ENCODE results near the gene SDR9C7. TPM values are rescaled to one million over a fixed set of nuclear protein-coding genes. Genes with fewer than 3 reads are reported as not detected.
"Not testable (repeated sequence)": the region's sequence is repeated elsewhere in the genome, so short reads cannot be mapped to it uniquely, and the experiment has no call there.

The SDR9C7 gene
- total RNA-seq, 2 experiments from 2014 or later: not detected

GRCh38 chr12:56978397-56979138 is 44.4 kb upstream of the SDR9C7 start:
- Histone ChIP-seq H3K27ac (ENCODE audit: low read depth in 1 of 2, low read length in 2 of 2) (no peak overlapping the region), H3K4me3 (ENCODE audit: low read length) (no peak overlapping the region), H3K4me1 (ENCODE audit: insufficient read depth, low read length) (no peaks in the 10 kb centered on the region), H3K36me3 (ENCODE audit: insufficient read depth, low read length) (no peaks in the 10 kb centered on the region), H3K27me3 (ENCODE audit: control insufficient read depth in 1 of 2, insufficient read depth in 2 of 2, low read length in 2 of 2) (no peaks in the 10 kb centered on the region), H3K9me3 (ENCODE audit: control insufficient read depth in 1 of 2, insufficient read depth in 1 of 2, low read length in 2 of 2) (no peaks in the 10 kb centered on the region)
- Mint-ChIP-seq H3K9me3 (no peaks in the 10 kb centered on the region), H3K36me3 (ENCODE audit: low read depth) (no peaks in the 10 kb centered on the region), H3K27me3 (no peaks in the 10 kb centered on the region), H3K4me1 (ENCODE audit: low read depth) (no peaks in the 10 kb centered on the region), H3K4me3 (no peak overlapping the region), H3K27ac (no peak overlapping the region)
- ChIA-PET POLR2A (no interaction called here), CTCF (no interaction called here)
- TF ChIP-seq, protein P1, sequence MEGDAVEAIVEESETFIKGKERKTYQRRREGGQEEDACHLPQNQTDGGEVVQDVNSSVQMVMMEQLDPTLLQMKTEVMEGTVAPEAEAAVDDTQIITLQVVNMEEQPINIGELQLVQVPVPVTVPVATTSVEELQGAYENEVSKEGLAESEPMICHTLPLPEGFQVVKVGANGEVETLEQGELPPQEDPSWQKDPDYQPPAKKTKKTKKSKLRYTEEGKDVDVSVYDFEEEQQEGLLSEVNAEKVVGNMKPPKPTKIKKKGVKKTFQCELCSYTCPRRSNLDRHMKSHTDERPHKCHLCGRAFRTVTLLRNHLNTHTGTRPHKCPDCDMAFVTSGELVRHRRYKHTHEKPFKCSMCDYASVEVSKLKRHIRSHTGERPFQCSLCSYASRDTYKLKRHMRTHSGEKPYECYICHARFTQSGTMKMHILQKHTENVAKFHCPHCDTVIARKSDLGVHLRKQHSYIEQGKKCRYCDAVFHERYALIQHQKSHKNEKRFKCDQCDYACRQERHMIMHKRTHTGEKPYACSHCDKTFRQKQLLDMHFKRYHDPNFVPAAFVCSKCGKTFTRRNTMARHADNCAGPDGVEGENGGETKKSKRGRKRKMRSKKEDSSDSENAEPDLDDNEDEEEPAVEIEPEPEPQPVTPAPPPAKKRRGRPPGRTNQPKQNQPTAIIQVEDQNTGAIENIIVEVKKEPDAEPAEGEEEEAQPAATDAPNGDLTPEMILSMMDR (IDR thresholded peaks at IDR 0.05): no peak
- intact Hi-C loops (cut with DNase I, micrococcal nuclease): no loop called here
- DNase-seq (no peak), ATAC-seq (ENCODE audit: poor library complexity) (no peak)

- H3K9me3 Mint-ChIP-seq: not testable (repeated sequence)
Measured at GRCh38 chr12:56977361-56977760, 43.2 kb upstream of the SDR9C7 start.

GRCh38 chr12:56974224-56974623 is 40.0 kb upstream of the SDR9C7 start:
- H3K27ac Mint-ChIP-seq; H3K36me3 ChIP-seq (ENCODE audit: insufficient read depth, low read length); H3K27ac ChIP-seq (ENCODE audit: low read depth in 1 of 2, low read length in 2 of 2); H3K4me1 Mint-ChIP-seq (ENCODE audit: low read depth); ATAC-seq (ENCODE audit: poor library complexity); H3K4me3 Mint-ChIP-seq; CTCF ChIA-PET; H3K4me1 ChIP-seq (ENCODE audit: insufficient read depth, low read length); H3K27me3 Mint-ChIP-seq; DNase-seq; H3K27me3 ChIP-seq (ENCODE audit: control insufficient read depth in 1 of 2, insufficient read depth in 2 of 2, low read length in 2 of 2); POLR2A ChIA-PET; intact Hi-C loops (cut with DNase I, micrococcal nuclease); H3K9me3 Mint-ChIP-seq; H3K9me3 ChIP-seq (ENCODE audit: control insufficient read depth in 1 of 2, insufficient read depth in 1 of 2, low read length in 2 of 2); H3K36me3 Mint-ChIP-seq (ENCODE audit: low read depth); H3K4me3 ChIP-seq (ENCODE audit: low read length): not testable (repeated sequence)

More at GRCh38 chr12:56977361-56977760, 43.2 kb upstream of the SDR9C7 start:
- H3K36me3 Mint-ChIP-seq (ENCODE audit: low read depth); H3K27me3 Mint-ChIP-seq; DNase-seq; H3K4me3 ChIP-seq (ENCODE audit: low read length); POLR2A ChIA-PET; H3K27ac Mint-ChIP-seq; CTCF ChIA-PET; ATAC-seq (ENCODE audit: poor library complexity); H3K36me3 ChIP-seq (ENCODE audit: insufficient read depth, low read length); H3K9me3 ChIP-seq (ENCODE audit: control insufficient read depth in 1 of 2, insufficient read depth in 1 of 2, low read length in 2 of 2); H3K4me1 Mint-ChIP-seq (ENCODE audit: low read depth); H3K27ac ChIP-seq (ENCODE audit: low read depth in 1 of 2, low read length in 2 of 2); H3K4me1 ChIP-seq (ENCODE audit: insufficient read depth, low read length); intact Hi-C loops (cut with DNase I, micrococcal nuclease); H3K4me3 Mint-ChIP-seq; H3K27me3 ChIP-seq (ENCODE audit: control insufficient read depth in 1 of 2, insufficient read depth in 2 of 2, low read length in 2 of 2): not testable (repeated sequence)

GRCh38 chr12:56968910-56969309 is 34.7 kb upstream of the SDR9C7 start:
- H3K4me3 Mint-ChIP-seq; H3K4me1 ChIP-seq (ENCODE audit: insufficient read depth, low read length); H3K27me3 ChIP-seq (ENCODE audit: control insufficient read depth in 1 of 2, insufficient read depth in 2 of 2, low read length in 2 of 2); H3K9me3 ChIP-seq (ENCODE audit: control insufficient read depth in 1 of 2, insufficient read depth in 1 of 2, low read length in 2 of 2); ATAC-seq (ENCODE audit: poor library complexity); H3K36me3 Mint-ChIP-seq (ENCODE audit: low read depth); H3K27ac ChIP-seq (ENCODE audit: low read depth in 1 of 2, low read length in 2 of 2); H3K36me3 ChIP-seq (ENCODE audit: insufficient read depth, low read length); POLR2A ChIA-PET; H3K27me3 Mint-ChIP-seq; H3K4me1 Mint-ChIP-seq (ENCODE audit: low read depth); intact Hi-C loops (cut with DNase I, micrococcal nuclease); DNase-seq; CTCF ChIA-PET; H3K27ac Mint-ChIP-seq; H3K4me3 ChIP-seq (ENCODE audit: low read length); H3K9me3 Mint-ChIP-seq: not testable (repeated sequence)

- H3K4me3 Mint-ChIP-seq; H3K4me3 ChIP-seq (ENCODE audit: low read length); H3K4me1 ChIP-seq (ENCODE audit: insufficient read depth, low read length); intact Hi-C loops (cut with DNase I, micrococcal nuclease); POLR2A ChIA-PET; H3K27ac Mint-ChIP-seq; DNase-seq; CTCF ChIA-PET; H3K4me1 Mint-ChIP-seq (ENCODE audit: low read depth); H3K9me3 Mint-ChIP-seq; H3K27me3 Mint-ChIP-seq; H3K27me3 ChIP-seq (ENCODE audit: control insufficient read depth in 1 of 2, insufficient read depth in 2 of 2, low read length in 2 of 2); ATAC-seq (ENCODE audit: poor library complexity); H3K27ac ChIP-seq (ENCODE audit: low read depth in 1 of 2, low read length in 2 of 2); H3K36me3 Mint-ChIP-seq (ENCODE audit: low read depth); H3K36me3 ChIP-seq (ENCODE audit: insufficient read depth, low read length): not testable (repeated sequence)
- H3K9me3 ChIP-seq (ENCODE audit: control insufficient read depth in 1 of 2, insufficient read depth in 1 of 2, low read length in 2 of 2): peaks cover 0 to 11% of the 10 kb centered on the region in 2 experiments
Measured at GRCh38 chr12:56965997-56966642, 31.9 kb upstream of the SDR9C7 start.

DNA sequence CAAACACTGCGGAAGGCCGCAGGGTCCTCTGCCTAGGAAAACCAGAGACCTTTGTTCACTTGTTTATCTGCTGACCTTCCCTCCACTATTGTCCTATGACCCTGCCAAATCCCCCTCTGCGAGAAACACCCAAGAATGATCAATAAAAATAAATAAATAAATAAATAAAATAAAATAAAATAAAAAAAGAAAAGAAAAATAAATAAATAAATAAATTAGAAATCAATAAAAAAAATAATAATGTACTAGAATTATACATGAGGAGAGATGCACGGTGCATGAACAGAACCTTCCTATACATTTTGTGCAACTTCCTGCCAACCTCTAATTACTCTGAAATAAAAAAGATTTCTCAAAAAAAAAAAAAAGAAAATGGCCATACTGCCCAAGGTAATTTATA is 30.9 kb upstream of the SDR9C7 start:
- H3K9me3 Mint-ChIP-seq; H3K27ac ChIP-seq (ENCODE audit: low read depth in 1 of 2, low read length in 2 of 2); H3K4me1 Mint-ChIP-seq (ENCODE audit: low read depth); H3K4me3 ChIP-seq (ENCODE audit: low read length); H3K36me3 ChIP-seq (ENCODE audit: insufficient read depth, low read length); CTCF ChIA-PET; intact Hi-C loops (cut with DNase I, micrococcal nuclease); H3K4me1 ChIP-seq (ENCODE audit: insufficient read depth, low read length); DNase-seq; H3K27me3 ChIP-seq (ENCODE audit: control insufficient read depth in 1 of 2, insufficient read depth in 2 of 2, low read length in 2 of 2); H3K4me3 Mint-ChIP-seq; ATAC-seq (ENCODE audit: poor library complexity); H3K27ac Mint-ChIP-seq; H3K36me3 Mint-ChIP-seq (ENCODE audit: low read depth); H3K27me3 Mint-ChIP-seq; POLR2A ChIA-PET: not testable (repeated sequence)
- peaks cover 0 to 11% of the 10 kb centered on the region in 2 experiments for H3K9me3 ChIP-seq (ENCODE audit: control insufficient read depth in 1 of 2, insufficient read depth in 1 of 2, low read length in 2 of 2)

Data from CD4-positive, alpha-beta T cell (primary cell).